SK-N-SH (cell line): ENCODE data around the gene SLC25A48. TPM values are rescaled to one million over a fixed set of nuclear protein-coding genes. Genes with fewer than 3 reads are reported as not detected.

Experiments
- CTCF ChIA-PET: fragments of 300-600, 350-600 bp; formaldehyde crosslinking; extraction: SDS; loops from one replicate; lab custom pipeline; 2021; lab: Yijun Ruan, JAX
- POLR2A ChIA-PET: fragments of 350-600 bp; sonication (Branson Sonifier 250); formaldehyde crosslinking; extraction: SDS; loops from one replicate; lab custom pipeline; 2020; ENCODE audit warnings: antibody characterized with exemption, inconsistent platforms; lab: Yijun Ruan, JAX
- DNase-seq: peaks from one replicate; pipeline ENCODE4 v3.0.0; 2012
- H2AFZ ChIP-seq: fragments of 200-600 bp; sonication (generic); 2 replicates; pipeline ENCODE4 v1.8.1; 2016; ENCODE audit warnings: antibody characterized with exemption, mild to moderate bottlenecking, low read depth
- H3F3A ChIP-seq: fragments of 200-600 bp; sonication (generic); replicated peaks from 2 replicates; pipeline ENCODE3; 2016; ENCODE audit warnings: antibody characterized with exemption, mild to moderate bottlenecking; ENCODE audit not compliant: insufficient read depth
- H3K27ac ChIP-seq, 2 experiments: fragments of 200-500 bp in 1 of 2; fragments of 200-600 bp in 1 of 2; sonication (Bioruptor generic) in 1 of 2; sonication (generic), shearing (Covaris generic) in 1 of 2; 2 replicates each; pipeline versions ENCODE4 v1.5.1 to v1.6.1; 2014 to 2016; ENCODE audit warnings: low read depth in 2 of 2, inconsistent platforms in 1 of 2, low read length in 1 of 2, mild to moderate bottlenecking in 1 of 2, mixed read lengths in 1 of 2
- H3K27me3 ChIP-seq: fragments of 200-600 bp; sonication (generic), shearing (Covaris generic); 2 replicates; pipeline ENCODE4 v1.6.1; 2016; ENCODE audit warnings: mixed run types; ENCODE audit not compliant: insufficient read depth
- H3K36me3 ChIP-seq, 2 experiments: fragments of 200-500 bp in 1 of 2; fragments of 200-600 bp in 1 of 2; sonication (Bioruptor generic) in 1 of 2; sonication (generic) in 1 of 2; replicated peaks in 1 of 2; 2 replicates each; pipeline versions ENCODE3 to v1.5.1; 2014 to 2016; ENCODE audit warnings: low read length in 1 of 2, mild to moderate bottlenecking in 1 of 2; ENCODE audit not compliant: insufficient read depth in 2 of 2, control insufficient read depth in 1 of 2
- H3K4me1 ChIP-seq, 2 experiments: fragments of 200-500 bp in 1 of 2; fragments of 200-600 bp in 1 of 2; sonication (Bioruptor generic) in 1 of 2; sonication (generic), shearing (Covaris generic) in 1 of 2; 2 replicates each; pipeline versions ENCODE4 v1.5.1 to v1.6.1; 2014 to 2016; ENCODE audit warnings: low read depth in 1 of 2, low read length in 1 of 2, mixed run types in 1 of 2; ENCODE audit not compliant: insufficient read depth in 2 of 2, control insufficient read depth in 1 of 2
- H3K4me2 ChIP-seq: fragments of 200-600 bp; sonication (generic), shearing (Covaris generic); 2 replicates; pipeline ENCODE4 v1.6.1; 2017; ENCODE audit warnings: mixed run types
- H3K4me3 ChIP-seq, 2 experiments: fragments of 200-500 bp in 1 of 2; fragments of 200-600 bp in 1 of 2; sonication (Bioruptor generic) in 1 of 2; sonication (generic), shearing (Covaris generic) in 1 of 2; 2 replicates each; pipeline versions ENCODE4 v1.5.1 to v1.8.1; 2014 to 2016; ENCODE audit warnings: low read depth in 2 of 2, inconsistent platforms in 1 of 2, low read length in 1 of 2, mild to moderate bottlenecking in 1 of 2, mixed read lengths in 1 of 2, moderate library complexity in 1 of 2
- H3K79me2 ChIP-seq: fragments of 200-600 bp; sonication (generic); 2 replicates; pipeline ENCODE4 v1.8.1; 2017; ENCODE audit warnings: mild to moderate bottlenecking; ENCODE audit not compliant: insufficient read depth
- H3K9ac ChIP-seq: fragments of 200-600 bp; sonication (generic); 2 replicates; pipeline ENCODE4 v1.6.1; 2017; ENCODE audit warnings: mixed run types
- H3K9me2 ChIP-seq: fragments of 200-600 bp; sonication (generic); 2 replicates; pipeline ENCODE4 v1.6.1; 2017; ENCODE audit warnings: mixed run types
- H3K9me3 ChIP-seq: fragments of 200-600 bp; sonication (generic); 2 replicates; pipeline ENCODE4 v1.6.1; 2017; ENCODE audit warnings: mixed run types, mild to moderate bottlenecking, moderate library complexity
- H4K20me1 ChIP-seq: fragments of 200-600 bp; sonication (generic); 2 replicates; pipeline ENCODE4 v1.6.1; 2017; ENCODE audit warnings: mild to moderate bottlenecking, mixed run types; ENCODE audit not compliant: insufficient read depth
- ELF1 ChIP-seq: IDR thresholded peaks from 2 replicates; pipeline ENCODE4 v1.4.0; 2012
- GATA2 ChIP-seq: sonication (generic); formaldehyde crosslinking; IDR thresholded peaks from 2 replicates; pipeline ENCODE4 v1.5.0; 2020; ENCODE audit warnings: mild to moderate bottlenecking, missing genetic modification reagents
- NFIC ChIP-seq: IDR thresholded peaks from 2 replicates; pipeline ENCODE4 v1.4.0; 2012; ENCODE audit warnings: borderline replicate concordance
- NRF1 ChIP-seq: IDR thresholded peaks from 2 replicates; pipeline ENCODE4 v1.6.1; 2012; ENCODE audit warnings: low read depth, mild to moderate bottlenecking, low read length
- RAD21 ChIP-seq: IDR thresholded peaks from 2 replicates; pipeline ENCODE4 v1.6.1; 2012; ENCODE audit warnings: mild to moderate bottlenecking, low read length
- RCOR1 ChIP-seq: fragments of 150-350 bp; IDR thresholded peaks from 2 replicates; pipeline ENCODE4 v1.6.1; 2017; ENCODE audit warnings: antibody characterized with exemption, low read length
- RFX5 ChIP-seq: IDR thresholded peaks from 2 replicates; pipeline ENCODE4 v1.6.1; 2012; ENCODE audit warnings: mild to moderate bottlenecking, improper control_type of control experiment, low read length
- RXRA ChIP-seq: IDR thresholded peaks from 2 replicates; pipeline ENCODE4 v1.4.0; 2012; ENCODE audit warnings: low read depth, mild to moderate bottlenecking, borderline replicate concordance
- SIN3A ChIP-seq: IDR thresholded peaks from 2 replicates; pipeline ENCODE4 v1.6.1; 2012; ENCODE audit warnings: low read depth, mild to moderate bottlenecking, low read length, moderate library complexity, borderline replicate concordance
- TEAD4 ChIP-seq: IDR thresholded peaks from 2 replicates; pipeline ENCODE4 v1.4.0; 2012; ENCODE audit warnings: mild to moderate bottlenecking, borderline replicate concordance; ENCODE audit not compliant: insufficient read depth
- USF1 ChIP-seq: IDR thresholded peaks from 2 replicates; pipeline ENCODE4 v1.4.0; 2012; ENCODE audit warnings: low read depth, borderline replicate concordance
- WGBS: methylation state at CpG from one replicate; pipeline ENCODE4 v1.1.6; 2017; ENCODE audit warnings: low lambda C conversion rate; 5-methylcytosine and 5-hydroxymethylcytosine counted together
- polyA plus RNA-seq, 3 experiments: library from polyadenylated mRNA; depleted of rRNA; stranded (reverse); fragments of >200 nt; gene quantifications; 2 replicates each; pipeline ENCODE4 v1.2.3, GENCODE V29; 2012
- TF ChIP-seq, protein P1 (sequence below): IDR thresholded peaks from 2 replicates; pipeline ENCODE4; 2012
- TF ChIP-seq, protein P2 (sequence below): IDR thresholded peaks from 2 replicates; pipeline ENCODE4 v1.4.0; 2012; ENCODE audit warnings: low read depth
- TF ChIP-seq, protein P3 (sequence below): fragments of 150-350 bp; IDR thresholded peaks from 2 replicates; pipeline ENCODE4 v1.6.1; 2017; ENCODE audit warnings: antibody characterized with exemption, low read length, low read depth, borderline replicate concordance

SLC25A48 gene
- polyA plus RNA-seq, 1 of the 3 experiments (the other 2 are of a cell fraction), result 0.23 TPM

- Histone ChIP-seq H3K4me2 (no peak overlapping the region), H3K79me2 (no peaks in the 10 kb centered on the region), H2AFZ (no peak overlapping the region)
- no peak for TF ChIP-seq RAD21
- no peak for TF ChIP-seq TEAD4
- TF ChIP-seq RFX5, result no peak
- TF ChIP-seq, all 33 proteins: peak for 0
- H3K4me3 ChIP-seq, result no peak overlapping the region
- H4K20me1 ChIP-seq, result no peaks in the 10 kb centered on the region
- no peaks in the 10 kb centered on the region; the same call in 1 of the 2 replicates for H3K27me3 ChIP-seq
- no peaks in the 10 kb centered on the region for H3K9me3 ChIP-seq
- H3K9ac ChIP-seq, result no peak overlapping the region
- H3F3A ChIP-seq, result no peaks in the 10 kb centered on the region
- WGBS, result 56% methylated on average over 7 of the region's 7 CpGs
- no peaks in the 10 kb centered on the region for H3K9me2 ChIP-seq
- H3K4me1 ChIP-seq, result no peaks in the 10 kb centered on the region; a peak in 1 of 4 replicates
- DNase-seq, result no peak
- H3K27ac ChIP-seq, result no peak overlapping the region
- ChIA-PET POLR2A (no interaction called here), CTCF (interaction anchor here (0.8 to 1.5 kb wide), 3 partner anchors 244 to 345 kb away, joined by 3 to 5 read pairs (median 3); no protein-coding TSS in a partner anchor)
- no peaks in the 10 kb centered on the region for H3K36me3 ChIP-seq
These were observed 24.1 kb upstream of the SLC25A48 start for GRCh38 chr5:135810188-135810943.

DNA sequence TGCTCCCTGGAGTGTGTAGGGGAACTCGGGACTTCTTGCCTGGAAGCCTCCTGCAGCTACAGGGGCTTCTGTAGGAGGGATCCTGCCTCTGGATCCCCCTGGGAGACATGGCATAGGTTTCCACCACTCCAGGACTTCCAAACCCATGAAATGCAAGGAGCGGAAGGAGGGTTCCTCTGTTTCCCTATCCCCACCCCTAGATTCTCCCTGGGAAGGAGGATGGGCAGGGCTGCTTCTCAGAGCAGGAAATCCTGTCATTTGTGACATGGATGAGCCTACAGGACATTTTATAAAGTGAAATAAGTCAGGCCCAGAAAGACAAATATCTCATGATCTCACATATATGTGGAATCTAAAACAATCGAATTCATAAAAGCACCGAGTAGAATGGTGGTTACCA lies 23.5 kb upstream of the SLC25A48 start:
- no peaks in the 10 kb centered on the region for H3K36me3 ChIP-seq
- H3K4me1 ChIP-seq, result no peaks in the 10 kb centered on the region; a peak in 1 of 4 replicates
- H3K9me2 ChIP-seq, result no peaks in the 10 kb centered on the region
- H3K4me3 ChIP-seq, result no peak overlapping the region
- H3K27ac ChIP-seq, result no peak overlapping the region
- ChIA-PET POLR2A (no interaction called here), CTCF (no interaction called here)
- H3F3A ChIP-seq, result no peaks in the 10 kb centered on the region
- H3K9me3 ChIP-seq, result no peaks in the 10 kb centered on the region
- no peak overlapping the region for H3K4me2 ChIP-seq
- H2AFZ ChIP-seq, result no peak overlapping the region
- no peak for TF ChIP-seq NFIC
- TF ChIP-seq, protein P1, sequence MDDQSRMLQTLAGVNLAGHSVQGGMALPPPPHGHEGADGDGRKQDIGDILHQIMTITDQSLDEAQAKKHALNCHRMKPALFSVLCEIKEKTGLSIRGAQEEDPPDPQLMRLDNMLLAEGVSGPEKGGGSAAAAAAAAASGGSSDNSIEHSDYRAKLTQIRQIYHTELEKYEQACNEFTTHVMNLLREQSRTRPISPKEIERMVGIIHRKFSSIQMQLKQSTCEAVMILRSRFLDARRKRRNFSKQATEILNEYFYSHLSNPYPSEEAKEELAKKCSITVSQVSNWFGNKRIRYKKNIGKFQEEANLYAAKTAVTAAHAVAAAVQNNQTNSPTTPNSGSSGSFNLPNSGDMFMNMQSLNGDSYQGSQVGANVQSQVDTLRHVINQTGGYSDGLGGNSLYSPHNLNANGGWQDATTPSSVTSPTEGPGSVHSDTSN, result no peak
- TF ChIP-seq NRF1, result no peak
- no peak for TF ChIP-seq ELF1
- no peak for TF ChIP-seq GATA2
- TF ChIP-seq SIN3A, result no peak
- TF ChIP-seq RXRA, result no peak
- TF ChIP-seq, protein P2, sequence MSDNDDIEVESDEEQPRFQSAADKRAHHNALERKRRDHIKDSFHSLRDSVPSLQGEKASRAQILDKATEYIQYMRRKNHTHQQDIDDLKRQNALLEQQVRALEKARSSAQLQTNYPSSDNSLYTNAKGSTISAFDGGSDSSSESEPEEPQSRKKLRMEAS, result no peak
- no peak for TF ChIP-seq USF1
- TF ChIP-seq, protein P3, sequence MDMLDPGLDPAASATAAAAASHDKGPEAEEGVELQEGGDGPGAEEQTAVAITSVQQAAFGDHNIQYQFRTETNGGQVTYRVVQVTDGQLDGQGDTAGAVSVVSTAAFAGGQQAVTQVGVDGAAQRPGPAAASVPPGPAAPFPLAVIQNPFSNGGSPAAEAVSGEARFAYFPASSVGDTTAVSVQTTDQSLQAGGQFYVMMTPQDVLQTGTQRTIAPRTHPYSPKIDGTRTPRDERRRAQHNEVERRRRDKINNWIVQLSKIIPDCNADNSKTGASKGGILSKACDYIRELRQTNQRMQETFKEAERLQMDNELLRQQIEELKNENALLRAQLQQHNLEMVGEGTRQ, result no peak
- TF ChIP-seq RCOR1, result no peak
- no peaks in the 10 kb centered on the region; the same call in 1 of the 2 replicates for H3K27me3 ChIP-seq
- H3K79me2 ChIP-seq, result no peaks in the 10 kb centered on the region
- no peak overlapping the region for H3K9ac ChIP-seq
- no peaks in the 10 kb centered on the region for H4K20me1 ChIP-seq
- no peak for DNase-seq
- WGBS, result 40% methylated on average over 4 of the region's 4 CpGs
